Esophagus (tissue), 2 donors: Measurements from ENCODE around the gene VWA8. TPM values are rescaled to one million over a fixed set of nuclear protein-coding genes. Genes with fewer than 3 reads are reported as not detected.
"Not testable (repeated sequence)": the region's sequence is repeated elsewhere in the genome, so short reads cannot be mapped to it uniquely, and the experiment has no call there.

ENCODE experiments used
- H3K27ac ChIP-seq, 2 donors: one replicate each; pipeline ENCODE4 v1.5.1; 2013; ENCODE audit warnings: low read depth in 2 of 2, mild to moderate bottlenecking in 2 of 2, inconsistent platforms in 1 of 2, low read length in 1 of 2, moderate library complexity in 1 of 2
- H3K27me3 ChIP-seq, 2 donors: one replicate each; pipeline ENCODE4 v1.6.1; 2013; ENCODE audit warnings: low read length in 2 of 2, control low read depth in 1 of 2, mild to moderate bottlenecking in 1 of 2; ENCODE audit not compliant: insufficient read depth in 2 of 2, control insufficient read depth in 1 of 2
- H3K36me3 ChIP-seq, 2 donors: one replicate each; pipeline ENCODE4 v1.6.1; 2013; ENCODE audit warnings: low read length in 1 of 2; ENCODE audit not compliant: control insufficient read depth in 2 of 2, insufficient read depth in 2 of 2
- H3K4me1 ChIP-seq, 2 donors: one replicate each; pipeline ENCODE4 v1.6.1; 2013; ENCODE audit warnings: low read length in 1 of 2; ENCODE audit not compliant: control insufficient read depth in 2 of 2, insufficient read depth in 2 of 2
- H3K4me3 ChIP-seq, 2 donors: one replicate each; pipeline ENCODE4 v1.5.1; 2013; ENCODE audit warnings: low read length in 2 of 2, mild to moderate bottlenecking in 2 of 2, low read depth in 1 of 2, moderate library complexity in 1 of 2
- H3K9me3 ChIP-seq, 2 donors: one replicate each; pipeline ENCODE4 v1.6.1; 2013; ENCODE audit warnings: mild to moderate bottlenecking in 2 of 2, low read depth in 1 of 2, low read length in 1 of 2, moderate library complexity in 1 of 2; ENCODE audit not compliant: control insufficient read depth in 2 of 2, insufficient read depth in 1 of 2
- WGBS, 2 donors: extraction: QIAGEN DNeasy Blood & Tissue Kit; methylation state at CpG; one replicate each; pipeline ENCODE4 v1.1.7; 2013; 5-methylcytosine and 5-hydroxymethylcytosine counted together
- polyA plus RNA-seq, 2 donors: library from polyadenylated mRNA; stranded (reverse); fragments of 200-250 nt; gene quantifications; one replicate each; pipeline ENCODE4 v1.2.3, GENCODE V29; 2013
- donor health status: healthy with polysubstance abuse.
- donor health status: Bipolar disorder and iron deficiency.

VWA8 gene
- polyA plus RNA-seq, 2 donors: 3.5 to 3.6 TPM

DNA sequence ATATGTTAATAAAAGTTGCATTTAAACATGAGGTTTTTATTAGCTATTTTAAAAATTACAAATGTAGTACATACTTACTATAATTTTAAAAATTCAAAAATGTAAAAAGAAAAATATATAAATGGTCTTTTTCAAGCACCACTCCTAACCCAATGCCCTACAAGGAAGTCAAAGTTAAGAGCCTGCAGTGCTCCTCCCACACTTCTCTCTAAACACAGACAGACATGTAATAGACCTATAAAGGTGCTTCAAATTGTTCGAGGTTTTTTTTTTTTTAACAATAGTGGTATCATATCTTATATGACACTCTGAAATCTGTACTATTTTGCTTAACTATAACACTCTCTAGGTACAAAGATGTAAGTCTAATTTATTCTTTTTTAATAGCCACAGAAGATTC is 25.4 kb downstream of the VWA8 start:
- H3K27me3 ChIP-seq: no peaks in the 10 kb centered on the region
- no peaks in the 10 kb centered on the region for H3K4me1 ChIP-seq
- WGBS, 2 donors: 74 to 75% methylated on average over 1 of the region's 1 CpG
- no peaks in the 10 kb centered on the region for H3K36me3 ChIP-seq
- no peak overlapping the region for H3K4me3 ChIP-seq
- H3K27ac ChIP-seq: no peak overlapping the region
- no peaks in the 10 kb centered on the region for H3K9me3 ChIP-seq

DNA sequence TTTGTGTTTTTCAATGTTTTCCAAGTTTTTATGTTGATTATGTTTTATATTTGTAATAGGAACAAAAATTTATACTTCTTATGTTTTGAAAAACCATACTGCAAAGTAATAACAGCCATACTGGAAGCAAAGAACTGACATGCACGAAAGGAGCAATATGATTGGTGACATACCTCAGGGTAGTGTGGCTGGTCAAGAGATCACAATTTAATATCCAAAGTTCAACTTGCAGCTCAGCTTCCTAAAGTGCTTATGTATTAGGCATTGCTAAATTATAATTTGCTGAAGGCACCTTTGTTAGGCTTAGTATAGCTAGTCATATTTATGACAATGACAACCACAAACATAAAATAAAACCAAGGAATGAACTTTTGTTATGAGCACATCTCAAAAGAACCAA is 25.9 kb downstream of the VWA8 start:
- Histone ChIP-seq H3K27ac (no peak overlapping the region), H3K9me3 (no peaks in the 10 kb centered on the region), H3K27me3 (no peaks in the 10 kb centered on the region), H3K4me1 (no peaks in the 10 kb centered on the region), H3K36me3 (no peaks in the 10 kb centered on the region), H3K4me3 (no peak overlapping the region)
- WGBS, 2 donors: 97 to 98% methylated on average over 1 of the region's 1 CpG

- no peak overlapping the region for H3K4me3 ChIP-seq
- H3K4me1 ChIP-seq: no peaks in the 10 kb centered on the region
- 94 to 100% methylated on average over 1 of the region's 1 CpG for WGBS, 2 donors
- no peak overlapping the region for H3K27ac ChIP-seq
- no peaks in the 10 kb centered on the region for H3K9me3 ChIP-seq
- no peaks in the 10 kb centered on the region for H3K27me3 ChIP-seq
- H3K36me3 ChIP-seq: no peaks in the 10 kb centered on the region
These were observed 26.8 kb downstream of the VWA8 start for GRCh38 chr13:41934120-41934519.

DNA sequence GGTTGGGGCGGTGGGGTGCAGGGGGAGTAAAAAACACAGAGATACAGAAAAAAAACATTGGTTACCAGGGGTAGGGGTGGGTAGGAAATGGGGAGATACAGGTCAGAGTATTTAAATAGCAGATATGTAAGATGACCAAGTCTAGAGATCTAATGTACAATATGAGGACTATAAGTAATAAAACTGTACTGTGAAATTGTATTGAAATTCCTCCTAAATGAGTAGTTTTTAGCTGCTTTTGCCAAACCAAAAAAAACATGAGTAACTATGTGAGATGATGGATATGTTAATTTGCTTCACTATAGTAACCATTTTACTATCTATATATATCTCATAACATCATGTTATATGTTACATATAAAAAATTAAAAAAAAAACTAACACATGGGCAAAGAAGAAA is 29.6 kb downstream of the VWA8 start:
- H3K9me3 ChIP-seq: no peaks in the 10 kb centered on the region
- H3K4me1 ChIP-seq: no peaks in the 10 kb centered on the region
- 94 to 96% methylated on average over 1 of the region's 1 CpG for WGBS, 2 donors
- no peak overlapping the region for H3K4me3 ChIP-seq
- H3K27ac ChIP-seq: no peak overlapping the region
- no peaks in the 10 kb centered on the region for H3K27me3 ChIP-seq
- H3K36me3 ChIP-seq: no peaks in the 10 kb centered on the region

GRCh38 chr13:41930154-41930553 is 30.8 kb downstream of the VWA8 start:
- Histone ChIP-seq H3K4me1 (no peaks in the 10 kb centered on the region), H3K27me3 (no peaks in the 10 kb centered on the region), H3K9me3 (no peaks in the 10 kb centered on the region), H3K36me3 (peaks cover 0 to 4% of the 10 kb centered on the region in 2 donors), H3K4me3 (no peak overlapping the region), H3K27ac (no peak overlapping the region)
- 95 to 97% methylated on average over 5 of the region's 5 CpGs for WGBS, 2 donors

DNA sequence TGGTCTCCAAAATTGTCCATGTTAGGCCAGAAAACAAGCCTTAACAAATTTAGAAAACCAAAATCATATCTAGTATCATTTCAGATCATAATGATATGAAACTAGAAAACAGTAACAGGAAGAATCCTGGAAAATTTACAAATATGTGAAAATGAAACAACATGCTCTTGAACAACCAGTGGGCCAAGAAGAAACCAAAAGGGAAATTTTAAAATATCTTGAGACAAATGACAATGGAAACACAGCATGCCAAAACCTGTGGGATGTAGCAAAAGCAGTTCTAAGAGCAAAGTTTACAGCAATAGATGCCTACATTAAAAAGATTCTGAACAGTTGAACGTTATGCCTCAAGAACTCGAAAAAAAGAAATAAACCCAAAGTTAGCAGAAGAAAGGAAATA is 32.6 kb downstream of the VWA8 start:
- Histone ChIP-seq H3K27me3 (no peaks in the 10 kb centered on the region), H3K4me1 (no peaks in the 10 kb centered on the region), H3K36me3 (peaks cover 0 to 4% of the 10 kb centered on the region in 2 donors), H3K27ac (no peak overlapping the region), H3K4me3 (no peak overlapping the region), H3K9me3 (peaks cover 0 to 4% of the 10 kb centered on the region in 2 donors)
- WGBS, 2 donors: 61 to 73% methylated on average over 2 of the region's 2 CpGs

DNA sequence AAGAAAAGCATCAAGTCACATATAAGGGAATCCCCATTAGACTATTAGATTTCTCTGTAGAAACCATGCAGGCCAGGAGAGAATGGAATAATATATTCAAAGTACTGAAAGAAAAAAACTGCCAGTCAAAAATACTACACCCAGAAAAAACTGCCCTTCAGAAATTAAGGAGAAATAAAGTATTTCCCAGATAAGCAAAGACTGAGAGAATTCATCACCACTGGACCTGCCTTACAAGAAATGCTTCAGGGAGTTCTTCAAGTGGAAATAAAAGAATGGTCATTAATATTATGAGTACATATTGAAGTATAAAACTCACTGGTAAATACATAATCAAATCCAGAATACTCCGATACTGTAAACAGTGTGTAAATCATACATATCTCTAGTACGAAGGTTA is 35.9 kb downstream of the VWA8 start:
- H3K27me3 ChIP-seq: no peaks in the 10 kb centered on the region
- peaks cover 0 to 4% of the 10 kb centered on the region in 2 donors for H3K36me3 ChIP-seq
- no peak overlapping the region for H3K4me3 ChIP-seq
- WGBS, 2 donors: 94 to 99% methylated on average over 2 of the region's 2 CpGs
- no peak overlapping the region for H3K27ac ChIP-seq
- peaks cover 0 to under 1% of the 10 kb centered on the region in 2 donors for H3K4me1 ChIP-seq
- H3K9me3 ChIP-seq: peaks cover 0 to 4% of the 10 kb centered on the region in 2 donors

DNA sequence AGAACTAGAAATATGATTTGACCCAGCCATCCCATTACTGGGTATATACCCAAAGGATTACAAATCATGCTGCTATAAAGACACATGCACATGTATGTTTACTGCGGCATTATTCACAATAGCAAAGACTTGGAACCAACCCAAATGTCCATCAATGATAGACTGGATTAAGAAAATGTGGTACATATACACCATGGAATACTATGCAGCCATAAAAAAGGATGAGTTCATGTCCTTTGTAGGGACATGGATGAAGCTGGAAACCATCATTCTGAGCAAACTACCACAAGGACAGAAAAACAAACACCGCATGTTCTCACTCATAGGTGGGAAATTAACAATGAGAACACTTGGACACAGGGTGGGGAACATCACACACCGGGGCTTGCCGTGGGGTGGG is 38.0 kb downstream of the VWA8 start:
- H3K4me3 ChIP-seq, H3K27ac ChIP-seq, H3K36me3 ChIP-seq, H3K9me3 ChIP-seq, H3K27me3 ChIP-seq, H3K4me1 ChIP-seq: not testable (repeated sequence)
- WGBS, 2 donors: 98 to 99% methylated on average over 4 of the region's 4 CpGs

- Histone ChIP-seq H3K27me3 (no peaks in the 10 kb centered on the region), H3K4me1 (peaks cover 0 to 7% of the 10 kb centered on the region in 2 donors), H3K9me3 (peaks cover 0 to 4% of the 10 kb centered on the region in 2 donors), H3K4me3 (no peak overlapping the region), H3K27ac (no peak overlapping the region), H3K36me3 (no peaks in the 10 kb centered on the region)
- 91 to 92% methylated on average over 5 of the region's 5 CpGs for WGBS, 2 donors
These were observed 41.0 kb downstream of the VWA8 start for GRCh38 chr13:41919741-41920487.

- WGBS, 2 donors: 70 to 72% methylated on average over 3 of the region's 3 CpGs
- H3K27ac ChIP-seq: no peak overlapping the region
- H3K4me1 ChIP-seq: peaks cover 0 to 7% of the 10 kb centered on the region in 2 donors
- H3K9me3 ChIP-seq: peaks cover 0 to 4% of the 10 kb centered on the region in 2 donors
- H3K4me3 ChIP-seq: no peak overlapping the region
- H3K27me3 ChIP-seq: no peaks in the 10 kb centered on the region
- no peaks in the 10 kb centered on the region for H3K36me3 ChIP-seq
These were observed 41.7 kb downstream of the VWA8 start for GRCh38 chr13:41919031-41919740.
